ENCODE data around the gene RORB.
"Not testable (repeated sequence)": the region's sequence is repeated elsewhere in the genome, so short reads cannot be mapped to it uniquely, and the experiment has no call there.

The RORB gene

DNA sequence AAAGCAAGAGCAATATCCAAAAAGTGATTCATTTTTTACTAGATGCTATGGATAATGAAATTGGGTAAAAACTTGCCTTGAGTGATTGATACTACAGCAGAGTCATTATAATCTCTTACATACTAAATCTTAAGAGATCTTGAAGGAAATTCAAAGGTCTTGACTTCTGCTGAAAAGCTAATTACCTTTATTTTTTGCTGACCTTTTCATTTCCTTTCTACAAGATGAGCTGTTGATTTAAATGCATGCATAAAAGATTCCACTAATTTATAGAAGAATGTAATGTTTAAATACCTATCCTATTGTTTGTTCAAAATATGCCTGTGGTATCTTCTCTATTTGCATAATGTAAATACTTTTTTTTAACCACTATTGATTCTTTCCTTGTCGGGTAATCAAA is 27.2 kb downstream of the RORB start:
- TF ChIP-seq CTCF (IDR thresholded peaks at IDR 0.05; ENCODE audit: low read depth, low read length), result no peak
- no peak overlapping the region for H3K4me3 ChIP-seq (ENCODE audit: low read depth, low read length)
- DNase-seq (ENCODE audit: low read depth, low spot score), result no peak
- in situ Hi-C loops (cut with HindIII; ENCODE audit: low sequenced_read_pairs), result no loop called here

DNA sequence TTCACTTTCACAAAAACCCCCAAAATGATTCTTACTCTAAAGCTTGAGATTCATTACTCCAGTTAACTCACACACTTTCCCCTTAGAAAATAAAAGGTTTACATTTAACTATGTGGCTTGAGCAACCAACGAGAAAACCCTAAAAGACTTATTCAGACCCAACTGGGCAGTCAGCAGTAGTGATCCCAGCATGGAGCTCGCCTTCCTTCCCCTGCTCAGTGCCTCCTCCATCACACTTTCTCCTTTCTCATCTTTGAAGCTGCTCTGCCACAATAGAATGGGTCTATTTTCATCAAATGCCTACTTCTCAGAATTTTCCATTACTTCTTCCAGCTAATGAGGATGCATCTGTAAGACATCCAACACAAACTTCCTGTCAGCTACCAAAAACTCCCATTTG is 29.1 kb downstream of the RORB start:
- H3K4me3 ChIP-seq (ENCODE audit: low read depth, low read length), result no peak overlapping the region
- no peak for TF ChIP-seq CTCF (IDR thresholded peaks at IDR 0.05; ENCODE audit: low read depth, low read length)
- in situ Hi-C loops (cut with HindIII; ENCODE audit: low sequenced_read_pairs), result no loop called here
- DNase-seq (ENCODE audit: low read depth, low spot score), result no peak

DNA sequence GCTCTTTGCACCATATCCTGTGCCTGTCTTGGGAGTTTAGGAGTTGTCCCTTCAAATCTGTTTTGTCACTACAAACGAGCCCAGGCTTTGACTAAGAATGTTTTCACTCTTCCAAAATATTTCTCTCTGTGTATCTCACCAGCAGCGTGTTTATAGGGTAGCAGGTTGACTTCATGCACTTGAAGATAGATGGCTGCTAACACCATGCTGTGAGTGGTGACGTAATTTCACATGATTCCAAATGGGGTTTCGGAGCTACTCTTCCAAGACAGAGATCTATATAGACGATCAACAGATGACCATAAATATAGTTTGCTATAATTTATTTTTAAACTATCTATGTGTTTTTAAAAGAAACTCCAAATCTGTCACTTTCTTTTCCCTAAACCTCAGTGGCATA is 30.6 kb downstream of the RORB start:
- TF ChIP-seq CTCF (IDR thresholded peaks at IDR 0.05; ENCODE audit: low read depth, low read length), result no peak
- H3K4me3 ChIP-seq (ENCODE audit: low read depth, low read length), result no peak overlapping the region
- in situ Hi-C loops (cut with HindIII; ENCODE audit: low sequenced_read_pairs), result no loop called here
- no peak for DNase-seq (ENCODE audit: low read depth, low spot score)

GRCh38 chr9:74528207-74528606 is 31.1 kb downstream of the RORB start:
- DNase-seq (ENCODE audit: low read depth, low spot score), result no peak
- in situ Hi-C loops (cut with HindIII; ENCODE audit: low sequenced_read_pairs), result no loop called here
- TF ChIP-seq CTCF (IDR thresholded peaks at IDR 0.05; ENCODE audit: low read depth, low read length), result no peak
- no peak overlapping the region for H3K4me3 ChIP-seq (ENCODE audit: low read depth, low read length)

DNA sequence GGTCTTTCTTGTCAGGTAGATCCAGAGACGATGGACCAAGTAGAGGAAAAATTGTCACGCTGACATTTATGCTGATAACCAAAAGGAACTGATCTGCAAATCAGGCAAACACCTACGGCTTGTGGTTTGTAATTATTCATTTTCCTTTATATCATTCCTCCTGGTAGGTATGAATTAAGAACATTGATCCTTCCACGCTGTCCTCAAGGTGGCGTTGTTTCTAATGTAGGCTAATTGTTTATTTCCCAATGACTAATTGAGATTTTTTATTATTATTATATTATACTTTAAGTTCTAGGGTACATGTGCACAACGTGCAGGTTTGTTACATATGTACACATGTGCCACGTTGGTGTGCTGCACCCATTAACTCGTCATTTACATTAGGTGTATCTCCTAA is 33.3 kb downstream of the RORB start:
- DNase-seq (ENCODE audit: low read depth, low spot score); in situ Hi-C loops (cut with HindIII; ENCODE audit: low sequenced_read_pairs); H3K4me3 ChIP-seq (ENCODE audit: low read depth, low read length): not testable (repeated sequence)

GRCh38 chr9:74533253-74533652 is 36.1 kb downstream of the RORB start:
- TF ChIP-seq CTCF (IDR thresholded peaks at IDR 0.05; ENCODE audit: low read depth, low read length), result no peak
- in situ Hi-C loops (cut with HindIII; ENCODE audit: low sequenced_read_pairs), result no loop called here
- no peak for DNase-seq (ENCODE audit: low read depth, low spot score)
- H3K4me3 ChIP-seq (ENCODE audit: low read depth, low read length), result no peak overlapping the region

GRCh38 chr9:74534841-74535240 is 37.7 kb downstream of the RORB start:
- DNase-seq (ENCODE audit: low read depth, low spot score), result no peak
- no peak for TF ChIP-seq CTCF (IDR thresholded peaks at IDR 0.05; ENCODE audit: low read depth, low read length)
- in situ Hi-C loops (cut with HindIII; ENCODE audit: low sequenced_read_pairs), result no loop called here
- H3K4me3 ChIP-seq (ENCODE audit: low read depth, low read length), result no peak overlapping the region
